HL-60 (cell line): ENCODE results near the gene WDR93.

Source experiments
- CTCF ChIP-seq: IDR thresholded peaks from one replicate; pipeline ENCODE4 v1.5.1; 2011; ENCODE audit warnings: low read length, control low read depth, inconsistent platforms; ENCODE audit not compliant: insufficient read depth
- GABPA ChIP-seq: IDR thresholded peaks from 2 replicates; pipeline ENCODE4 v1.6.1; 2012; ENCODE audit warnings: low read depth
- POLR2AphosphoS5 ChIP-seq: IDR thresholded peaks from 2 replicates; pipeline ENCODE4 v1.6.1; 2012; ENCODE audit warnings: low read depth
- REST ChIP-seq: IDR thresholded peaks from 2 replicates; pipeline ENCODE4 v1.6.1; 2012; ENCODE audit warnings: low read depth; ENCODE audit not compliant: insufficient replicate concordance
- SPI1 ChIP-seq: IDR thresholded peaks from 2 replicates; pipeline ENCODE4 v1.6.1; 2012; ENCODE audit warnings: low read depth, mild to moderate bottlenecking, borderline replicate concordance

GRCh38 chr15:89724621-89725020 is 34.0 kb downstream of the WDR93 start:
- no peak for TF ChIP-seq CTCF
- no peak for TF ChIP-seq GABPA
- no peak for TF ChIP-seq POLR2AphosphoS5
- no peak for TF ChIP-seq REST
- TF ChIP-seq SPI1 = no peak
